ENCODE measurements around the gene TRAIP.
"Not testable (repeated sequence)": the region's sequence is repeated elsewhere in the genome, so short reads cannot be mapped to it uniquely, and the experiment has no call there.

Gene TRAIP

GRCh38 chr3:49872801-49873281, 16.5 kb upstream of the TRAIP start:
- DNase-seq, result no peak

- DNase-seq, result no peak
Observed at GRCh38 chr3:49871531-49872153, 15.3 kb upstream of the TRAIP start.

GRCh38 chr3:49869525-49870126, 13.3 kb upstream of the TRAIP start, which contains the start of gene CAMKV:
Gene CAMKV, minus strand, starts transcription at chr3:49869906. Its CDS starts 7,518 bp downstream, at chr3:49862388.
- DNase-seq, result peak; percentile 37

GRCh38 chr3:49868862-49869466, 12.6 kb upstream of the TRAIP start:
- peak; percentile 14 for DNase-seq

- no peak for DNase-seq
Observed at GRCh38 chr3:49867871-49868321, 11.5 kb upstream of the TRAIP start.

GRCh38 chr3:49867400-49867799, 11.0 kb upstream of the TRAIP start:
- DNase-seq, result no peak

- no peak for DNase-seq
Observed at GRCh38 chr3:49865198-49865784, 8.9 kb upstream of the TRAIP start.

- DNase-seq, result no peak
Observed at GRCh38 chr3:49864505-49864904, 8.1 kb upstream of the TRAIP start.

GRCh38 chr3:49859576-49860305, 3.4 kb upstream of the TRAIP start:
- DNase-seq, result no peak

GRCh38 chr3:49855662-49856061, 702 bp downstream of the TRAIP start:
- no peak for DNase-seq

GRCh38 chr3:49845694-49846093, 10.7 kb downstream of the TRAIP start:
- no peak for DNase-seq

GRCh38 chr3:49844464-49845183, 11.7 kb downstream of the TRAIP start:
- DNase-seq, result no peak

- no peak for DNase-seq
Observed at GRCh38 chr3:49842843-49843517, 13.4 kb downstream of the TRAIP start.

- no peak for DNase-seq
Observed at GRCh38 chr3:49841806-49842205, 14.6 kb downstream of the TRAIP start.

GRCh38 chr3:49841126-49841696, 15.2 kb downstream of the TRAIP start:
- DNase-seq, result no peak

GRCh38 chr3:49840388-49840787, 16.0 kb downstream of the TRAIP start:
- DNase-seq, result no peak

- peak; percentile 79 for DNase-seq
Observed at GRCh38 chr3:49839193-49839809, 17.1 kb downstream of the TRAIP start.

GRCh38 chr3:49831341-49831740, 25.0 kb downstream of the TRAIP start:
- DNase-seq, result no peak

- DNase-seq, result no peak
Observed at GRCh38 chr3:49826016-49826415, 30.3 kb downstream of the TRAIP start.

- not testable (repeated sequence) for DNase-seq
Observed at GRCh38 chr3:49823131-49823530, 33.2 kb downstream of the TRAIP start.

Data from activated naive CD4-positive, alpha-beta T cell treated with anti-CD3 and anti-CD28 coated beads, Interleukin-2, amount 50 U/mL, for 16 hours (primary cell).